Stimulated activated CD4-positive, alpha-beta T cell treated with anti-CD3 and anti-CD28 coated beads, Interleukin-12 subunit alpha, Interleukin-12 subunit beta, amount 100 ng/mL, for 48 hours (primary cell): ENCODE data around the gene VASN.
"Not testable (repeated sequence)": the region's sequence is repeated elsewhere in the genome, so short reads cannot be mapped to it uniquely, and the experiment has no call there.

ENCODE experiments used
- DNase-seq, 3 donors: peaks; one replicate each; pipeline ENCODE4 v3.0.0-alpha.2; 2020; ENCODE audit warnings: low read depth in 2 of 3, low spot score in 1 of 3

Gene VASN

GRCh38 chr16:4383591-4384444 lies 12.2 kb downstream of the VASN start:
- DNase-seq, result no peak

- DNase-seq, result no peak
Observed at GRCh38 chr16:4384509-4384942, 12.9 kb downstream of the VASN start.

DNA sequence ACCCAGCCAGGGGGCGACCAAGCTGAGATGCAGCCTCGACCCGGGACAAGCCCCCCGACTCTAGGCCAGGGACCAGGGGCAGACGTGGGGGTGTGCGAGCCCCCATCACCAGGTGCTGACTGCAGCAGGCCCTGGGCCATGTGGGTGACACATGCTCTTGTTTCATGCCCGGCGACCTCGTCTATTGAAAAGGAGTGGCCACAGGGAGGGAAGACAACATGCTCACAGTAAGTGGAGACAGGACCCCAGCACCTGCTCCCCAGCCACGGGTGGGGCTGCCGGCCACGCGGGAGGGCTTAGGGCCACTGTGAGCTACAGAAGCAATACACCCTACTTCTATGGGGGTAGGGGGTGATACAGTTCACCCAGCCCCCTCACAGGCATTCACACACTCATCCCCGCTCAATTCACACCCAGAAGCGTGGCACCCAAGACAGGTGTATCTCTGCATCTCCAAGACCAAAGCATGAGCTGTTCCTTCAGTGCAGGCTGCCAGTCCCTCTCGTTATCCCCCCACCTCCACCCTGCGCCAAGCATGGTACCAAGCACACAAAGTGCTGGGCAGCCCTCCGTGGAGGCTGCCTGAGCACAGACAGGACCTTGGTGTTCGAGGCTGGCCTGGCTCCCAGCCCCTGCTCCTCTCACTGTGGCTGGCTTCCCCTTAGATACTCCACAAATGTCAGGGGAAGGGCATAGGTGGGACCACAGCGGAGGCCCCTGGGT lies 13.6 kb downstream of the VASN start:
- no peak for DNase-seq

DNA sequence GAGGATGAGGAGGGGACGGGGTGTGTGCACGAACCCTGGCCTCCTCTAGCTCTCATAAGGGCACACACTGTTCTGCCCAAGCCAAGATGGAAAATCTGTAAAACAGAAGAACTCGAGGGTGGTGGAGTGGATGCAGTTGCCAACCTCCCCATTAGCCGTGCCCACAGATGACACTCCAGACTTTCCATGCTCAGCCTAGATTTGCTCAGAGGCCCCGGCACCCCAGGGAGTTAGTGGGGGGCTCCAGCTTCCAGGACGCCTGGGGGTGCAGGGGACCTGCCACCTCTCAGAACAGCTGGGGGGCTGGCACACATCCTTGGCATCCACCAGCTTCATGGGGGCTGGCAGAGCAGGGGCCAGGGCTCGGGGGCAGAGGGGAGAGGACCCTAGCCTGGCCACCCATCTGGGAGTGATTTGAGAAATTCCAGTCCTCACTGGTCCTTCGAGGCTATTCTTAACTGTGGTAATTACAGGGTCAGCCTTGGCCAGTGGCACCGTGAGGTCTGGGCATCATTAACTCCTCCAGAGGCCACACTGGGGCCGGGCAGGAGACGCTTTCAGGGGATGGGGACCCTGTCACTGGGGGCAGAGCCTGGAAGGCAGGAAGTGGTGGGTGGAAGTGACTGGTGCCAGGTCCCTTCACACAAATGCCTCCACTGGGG lies 14.3 kb downstream of the VASN start:
- no peak for DNase-seq

DNA sequence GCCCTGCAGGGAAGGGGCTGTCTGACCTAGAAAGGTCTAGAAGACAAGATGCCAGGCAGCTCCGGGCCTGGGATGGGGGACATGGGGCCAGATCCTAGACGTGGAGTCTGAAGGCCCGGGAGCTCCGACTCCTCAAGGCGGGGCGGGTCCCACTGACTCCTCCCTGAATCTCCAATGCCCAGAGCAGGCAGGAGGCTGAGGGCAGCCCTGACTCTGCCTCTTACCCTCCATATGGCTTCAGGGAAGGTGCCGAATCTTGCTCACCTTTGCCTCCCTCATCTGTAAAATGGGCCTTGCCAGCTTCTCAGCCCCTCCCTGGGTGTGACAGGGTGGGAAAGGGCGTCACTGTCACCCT lies 14.8 kb downstream of the VASN start:
- no peak for DNase-seq

GRCh38 chr16:4386951-4387565 lies 15.4 kb downstream of the VASN start:
- no peak for DNase-seq

DNA sequence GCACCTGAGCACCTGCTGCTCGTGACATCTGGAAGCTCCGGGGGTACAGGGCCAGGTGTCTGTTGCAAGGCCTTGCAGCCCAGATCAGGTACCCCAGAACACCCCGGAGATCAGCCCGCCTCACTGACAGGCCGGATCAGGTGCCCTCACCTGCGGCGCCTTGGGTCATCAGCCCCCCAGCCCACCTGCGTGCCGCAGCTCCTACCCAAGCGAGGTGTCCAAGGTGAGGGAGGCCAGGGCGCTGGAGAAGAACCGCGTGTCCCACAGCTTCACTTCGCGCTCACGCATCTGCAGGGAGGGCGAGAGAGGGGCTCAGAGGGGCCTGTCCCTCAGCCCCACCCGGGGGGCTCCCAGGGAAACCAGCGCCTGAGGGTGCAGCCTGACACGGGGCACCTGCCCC lies 16.1 kb downstream of the VASN start:
- DNase-seq, result no peak

GRCh38 chr16:4388271-4389021 lies 16.8 kb downstream of the VASN start:
- no peak for DNase-seq

GRCh38 chr16:4389051-4389955 lies 17.7 kb downstream of the VASN start:
- DNase-seq, result no peak

DNA sequence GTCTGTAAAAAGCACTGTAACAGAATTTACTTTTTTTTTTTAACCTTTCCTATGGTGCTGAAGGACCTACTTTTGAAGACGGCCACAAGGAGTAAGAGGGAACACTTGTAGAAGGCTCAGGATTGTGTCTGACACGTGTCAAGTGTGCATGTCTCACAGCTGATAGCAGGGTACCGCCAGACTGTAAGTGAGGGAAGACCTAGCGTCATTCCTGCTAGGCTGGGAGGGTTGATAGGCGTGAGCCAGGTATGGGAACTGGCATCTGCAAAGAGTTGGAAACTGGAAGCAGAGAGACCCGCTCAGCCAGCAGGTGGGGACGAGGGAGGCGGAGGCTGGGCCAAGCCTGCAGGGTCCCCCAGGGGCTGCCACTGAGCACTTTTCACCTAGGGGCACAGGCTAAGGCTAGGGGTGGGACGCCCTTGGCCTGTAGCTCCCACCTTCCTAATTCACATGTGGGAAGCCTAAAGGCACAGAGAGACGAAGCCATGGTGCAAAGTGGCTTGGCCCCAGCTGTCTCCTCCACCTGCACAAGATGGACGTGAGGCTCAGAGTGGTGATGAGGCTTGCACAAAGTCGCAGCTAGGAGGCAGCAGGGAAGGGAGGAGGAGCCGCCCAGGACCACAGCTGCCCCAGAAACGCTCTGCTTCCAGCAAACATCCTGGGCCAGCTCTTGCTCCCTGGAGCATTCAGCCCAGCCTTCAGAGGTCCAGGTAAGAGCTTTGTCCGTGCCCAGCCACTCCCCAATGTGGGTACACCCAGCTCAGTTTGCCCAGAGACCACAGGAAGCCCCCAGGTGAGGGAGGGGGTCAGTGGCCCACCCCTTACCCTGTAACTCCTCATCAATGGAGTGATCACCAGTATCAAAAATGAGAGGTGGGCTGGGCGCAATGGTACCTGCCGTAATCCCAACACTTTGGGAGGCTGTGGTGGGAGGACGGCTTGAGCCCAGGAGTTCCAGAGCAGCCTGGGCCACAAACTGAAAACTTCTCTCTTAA lies 18.9 kb downstream of the VASN start:
- DNase-seq, result no peak

DNA sequence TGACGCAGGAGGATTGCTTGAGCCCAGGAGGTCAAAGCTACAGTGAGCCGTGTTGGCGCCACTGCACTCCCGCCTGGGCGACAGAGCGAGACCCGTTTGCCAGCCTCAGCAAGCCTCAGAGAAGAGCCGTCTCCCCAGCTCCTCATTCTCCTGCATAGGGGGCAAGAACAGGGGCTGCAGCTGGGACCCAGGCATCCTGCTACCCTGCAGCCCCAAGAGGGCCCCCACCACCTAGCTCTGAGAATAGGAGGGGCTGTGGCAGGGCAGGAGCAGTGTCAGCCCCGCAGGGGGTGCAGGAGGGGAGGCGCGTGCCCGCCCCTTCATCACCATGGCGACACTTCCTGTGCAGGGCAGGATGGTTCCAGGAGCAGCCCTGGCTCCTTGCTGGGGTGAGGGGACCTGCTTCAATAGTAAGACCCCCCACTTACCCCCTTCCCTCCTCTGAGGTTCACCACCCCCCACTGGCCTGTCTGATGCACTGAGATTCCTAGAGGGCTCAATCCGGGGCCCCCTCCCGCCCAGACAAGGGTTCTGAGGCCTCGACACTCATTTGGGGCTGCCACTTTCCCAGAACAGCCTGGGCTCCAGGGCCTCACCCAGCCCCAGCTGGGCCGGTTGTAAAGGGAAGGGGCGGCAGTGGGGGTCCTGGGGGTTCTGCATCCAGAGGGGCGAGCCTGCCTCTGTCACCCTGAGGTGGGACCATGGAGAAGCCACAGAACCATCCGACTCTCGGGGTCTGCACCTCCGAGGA lies 20.2 kb downstream of the VASN start:
- no peak for DNase-seq

- no peak for DNase-seq
Observed at GRCh38 chr16:4392382-4393239, 21.0 kb downstream of the VASN start.

DNA sequence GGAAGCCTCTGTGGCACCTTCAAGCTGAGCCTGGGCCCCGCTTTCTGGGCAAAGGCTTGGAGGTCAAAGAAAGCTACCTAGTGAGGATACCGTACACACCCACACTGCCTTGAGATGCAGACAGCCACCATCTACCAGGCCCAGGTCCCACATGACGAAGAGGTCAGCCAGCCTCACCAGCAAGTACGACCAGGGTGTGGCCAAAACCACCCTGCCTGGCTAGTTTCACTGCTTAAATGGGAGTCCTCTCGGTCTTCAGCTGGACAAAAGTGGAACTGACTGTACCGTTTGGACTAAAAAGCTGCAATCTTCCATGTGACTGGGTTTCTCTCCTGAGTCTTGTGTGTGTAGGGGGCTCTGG lies 21.6 kb downstream of the VASN start:
- DNase-seq, result no peak

DNA sequence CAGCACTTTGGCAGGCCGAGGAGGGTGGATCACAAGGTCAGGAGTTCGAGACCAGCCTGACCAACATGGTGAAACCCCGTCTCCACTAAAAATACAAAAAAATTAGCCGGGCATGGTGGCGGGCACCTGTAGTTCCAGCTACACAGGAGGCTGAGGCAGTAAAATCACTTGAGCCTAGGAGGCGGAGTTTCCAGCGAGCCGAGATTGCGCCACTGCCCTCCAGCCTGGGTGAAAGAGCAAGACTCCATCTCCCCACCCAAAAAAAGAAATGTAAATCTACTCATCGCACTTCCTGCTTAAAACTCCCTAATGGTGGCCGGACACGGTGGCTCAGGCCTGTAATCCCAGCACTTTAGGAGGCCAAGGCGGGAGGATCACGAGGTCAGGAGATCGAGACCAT lies 22.2 kb downstream of the VASN start:
- not testable (repeated sequence) for DNase-seq

DNA sequence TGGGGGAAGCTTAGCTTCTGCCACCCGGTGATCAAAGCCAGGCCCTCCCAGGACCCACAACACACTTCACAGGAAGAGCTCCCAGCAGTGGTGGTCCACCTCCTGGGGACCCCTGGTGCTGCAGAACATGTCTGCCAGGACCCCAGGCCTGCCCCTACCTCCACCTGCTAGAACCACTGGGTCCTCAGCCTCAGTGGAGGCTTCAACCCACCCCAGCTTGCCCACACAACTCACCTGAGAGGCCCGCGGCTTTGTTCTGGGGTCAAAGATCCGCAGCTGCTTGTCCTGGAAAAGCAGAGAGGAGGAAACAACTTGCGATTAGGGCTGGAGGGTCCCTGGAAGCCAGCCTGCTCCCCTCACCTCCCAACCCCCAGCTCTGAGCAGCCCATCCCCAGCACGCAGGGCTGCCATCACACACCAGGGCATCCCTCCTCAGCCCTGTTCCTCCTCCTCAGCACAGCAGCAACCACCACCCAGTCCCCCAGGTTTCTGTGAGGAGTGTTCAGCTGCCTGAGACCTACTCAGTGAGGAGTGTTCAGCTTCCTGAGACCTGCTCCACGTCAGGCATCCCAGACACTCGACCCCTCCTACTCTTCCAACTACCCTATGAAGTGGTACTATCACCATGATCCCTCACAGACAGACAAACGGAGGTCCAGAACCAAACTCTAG lies 23.5 kb downstream of the VASN start:
- no peak for DNase-seq

- DNase-seq, result no peak
Observed at GRCh38 chr16:4399001-4399730, 27.5 kb downstream of the VASN start.
